HuH-7.5 (cell line): Measurements from ENCODE around the gene NDUFB8.
"Not testable (repeated sequence)": the region's sequence is repeated elsewhere in the genome, so short reads cannot be mapped to it uniquely, and the experiment has no call there.

ENCODE experiments used
- DNase-seq: peaks from one replicate; pipeline ENCODE4 v3.0.0; 2011; ENCODE audit warnings: low spot score

NDUFB8 gene

DNA sequence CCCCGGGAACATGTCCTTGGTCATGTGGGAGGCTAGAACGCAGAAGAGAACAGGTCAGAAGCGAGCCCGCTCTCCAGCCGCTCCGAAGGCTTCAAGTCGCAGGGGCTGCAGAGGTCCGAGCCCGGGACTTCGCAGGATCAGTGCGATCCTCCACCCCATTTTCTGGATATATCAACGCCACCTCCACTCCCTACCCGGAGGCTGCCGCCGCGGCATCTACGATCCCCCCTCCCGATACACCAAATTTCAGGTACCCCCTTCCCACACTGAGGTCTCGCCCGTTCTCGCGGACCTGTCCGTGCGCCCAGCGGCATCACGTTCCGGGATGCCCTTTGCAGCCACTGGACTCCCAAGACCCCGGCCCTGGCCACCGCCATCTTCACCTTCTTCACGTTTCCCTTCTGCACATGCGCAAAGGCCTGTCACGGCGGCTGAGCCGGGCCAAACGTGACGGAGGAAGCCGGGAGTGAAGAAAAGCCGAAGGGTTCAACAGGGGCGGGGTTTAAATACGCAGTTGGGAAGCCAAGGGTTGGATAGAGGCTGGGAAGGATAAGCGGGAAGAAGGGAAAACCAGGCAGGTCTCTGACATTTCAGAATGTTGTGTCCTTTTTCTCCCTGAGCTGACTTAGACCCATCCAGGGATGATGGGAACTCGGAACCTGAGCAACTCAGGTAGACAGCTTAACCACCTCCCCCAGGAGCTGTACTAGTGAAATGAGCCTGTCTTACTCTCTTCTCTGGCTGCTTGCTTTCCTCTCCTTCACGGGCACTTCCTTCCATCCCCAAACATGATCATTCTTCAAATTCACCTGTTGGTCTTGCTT, at the start of gene NDUFB8:
Gene NDUFB8, minus strand, starts transcription at position 397 of the 824 bp plus-strand sequence. Its CDS starts 20 bp downstream, at position 377.
- DNase-seq, result peak; percentile 80

DNA sequence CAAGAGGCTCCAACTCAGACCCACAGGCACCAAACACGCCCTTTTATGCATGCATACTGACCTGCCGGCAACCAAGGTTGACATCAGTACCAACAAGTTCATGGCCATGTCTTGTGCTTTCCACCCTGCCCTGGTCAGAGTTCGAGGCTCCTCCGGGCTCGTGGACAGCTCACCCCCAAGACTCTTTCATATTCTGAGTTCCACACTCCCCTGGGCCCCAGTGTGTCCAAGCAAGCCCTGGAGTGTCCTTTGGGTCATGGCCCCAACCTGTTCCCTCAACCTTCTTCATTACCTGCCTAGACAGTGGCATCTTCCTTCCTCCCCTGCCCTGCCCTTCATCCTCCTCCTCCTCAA, 46.6 kb upstream of the NDUFB8 start:
- no peak for DNase-seq

DNA sequence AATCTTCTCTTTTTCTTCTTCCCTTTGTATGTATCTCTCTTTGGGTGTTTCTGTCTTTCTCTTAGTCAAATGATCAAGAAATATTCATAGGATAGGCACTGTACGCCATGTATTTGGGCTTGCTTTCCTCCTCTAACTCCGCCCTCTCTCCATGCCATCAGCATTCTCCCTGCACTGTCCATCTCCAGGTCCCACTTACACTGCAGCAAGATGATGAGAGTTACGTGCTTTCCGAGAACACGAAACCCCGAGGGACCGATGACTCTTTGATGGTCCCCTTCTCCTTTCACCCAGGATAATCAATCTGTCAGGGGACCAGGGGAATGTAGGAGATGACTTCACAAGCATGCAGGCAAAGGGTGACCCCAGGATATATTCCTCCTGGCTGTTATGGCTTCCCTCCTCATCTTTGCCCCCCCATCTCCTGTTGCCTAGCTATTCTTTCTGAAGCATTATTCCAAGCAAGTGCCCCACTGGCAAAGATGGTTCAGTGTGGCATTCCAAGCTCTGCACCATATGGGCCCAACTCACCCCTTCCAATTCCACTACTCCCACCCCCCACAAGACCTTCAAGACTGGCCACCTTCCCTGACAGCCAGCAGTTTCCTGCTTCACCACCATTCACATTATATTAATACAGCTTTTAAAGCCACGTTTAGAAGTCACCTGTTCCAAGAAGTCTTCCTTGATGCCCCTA, 46.1 kb upstream of the NDUFB8 start:
- no peak for DNase-seq

DNA sequence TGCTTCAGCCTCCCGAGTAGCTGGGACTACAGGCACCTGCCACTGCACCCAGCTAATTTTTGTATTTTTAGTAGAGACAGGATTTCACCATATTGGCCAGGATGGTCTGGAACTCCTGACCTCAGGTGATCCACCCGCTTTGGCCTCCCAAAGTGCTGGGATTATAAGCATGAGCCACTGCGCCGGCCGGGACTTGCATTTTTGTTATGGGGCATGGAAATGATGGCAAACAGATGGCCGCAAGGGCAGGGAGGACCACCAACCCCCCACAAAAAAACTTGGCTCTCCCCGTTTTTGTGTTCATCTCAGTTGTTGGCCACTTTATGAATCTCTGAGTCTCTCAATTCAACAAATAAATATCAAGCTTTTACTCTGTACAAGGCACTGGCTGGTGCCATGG, 45.5 kb upstream of the NDUFB8 start:
- not testable (repeated sequence) for DNase-seq

DNA sequence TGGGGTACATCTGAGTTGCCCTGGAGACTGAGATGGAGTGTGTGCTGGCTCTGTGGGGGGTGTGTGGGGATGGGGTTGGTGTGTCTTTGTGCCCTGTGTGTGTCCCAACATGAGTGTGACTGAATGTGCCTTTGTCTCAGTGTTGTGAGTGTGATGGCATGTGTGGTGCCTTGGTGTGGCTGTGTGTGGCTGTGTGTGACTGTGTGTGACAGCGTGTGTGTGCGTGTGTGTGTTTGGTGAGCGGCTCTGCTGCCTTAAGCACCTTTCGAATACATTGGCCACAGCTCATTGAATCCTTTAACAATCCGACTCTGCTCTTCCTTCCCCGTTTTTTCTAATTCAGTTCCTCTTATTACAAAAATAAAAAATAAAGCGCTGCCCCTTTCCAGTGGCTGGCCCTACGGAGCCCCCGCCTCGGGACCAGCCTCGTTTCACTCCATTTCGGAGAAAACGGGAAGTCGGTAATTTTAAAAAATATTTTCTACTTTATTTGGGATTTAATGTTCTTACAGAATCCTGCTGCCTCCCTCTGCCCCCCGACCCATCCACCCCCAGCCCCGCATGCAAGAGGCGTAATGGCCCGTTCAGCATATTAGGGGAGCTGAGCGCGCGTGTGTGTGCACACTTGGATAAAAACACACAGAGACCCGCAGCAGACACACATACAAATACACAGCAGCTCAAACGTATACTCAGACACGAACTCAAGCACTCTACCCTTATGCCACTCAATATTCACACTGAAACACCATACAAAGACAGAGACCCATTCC, 41.6 kb upstream of the NDUFB8 start:
- DNase-seq, result no peak

DNA sequence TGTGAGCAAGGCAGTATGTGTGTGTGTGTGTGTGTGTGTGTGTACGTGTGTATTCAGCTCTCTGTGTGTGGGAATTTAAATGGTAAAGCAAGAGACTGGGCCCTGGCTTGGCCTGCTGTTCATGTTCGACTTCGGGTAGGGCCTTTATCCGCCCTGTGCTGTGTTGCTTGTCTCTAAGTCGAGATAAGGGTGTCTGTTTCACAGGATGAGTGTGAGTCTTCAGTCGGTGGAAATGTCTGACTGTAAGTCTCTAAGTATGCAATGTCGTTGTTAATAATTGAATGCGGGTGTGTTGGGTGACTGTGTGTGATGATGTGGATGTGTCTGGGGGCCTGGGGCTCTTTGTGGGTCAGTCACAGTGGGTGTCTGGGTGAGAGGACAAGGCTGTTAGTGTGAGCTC, 40.8 kb upstream of the NDUFB8 start:
- no peak for DNase-seq

DNA sequence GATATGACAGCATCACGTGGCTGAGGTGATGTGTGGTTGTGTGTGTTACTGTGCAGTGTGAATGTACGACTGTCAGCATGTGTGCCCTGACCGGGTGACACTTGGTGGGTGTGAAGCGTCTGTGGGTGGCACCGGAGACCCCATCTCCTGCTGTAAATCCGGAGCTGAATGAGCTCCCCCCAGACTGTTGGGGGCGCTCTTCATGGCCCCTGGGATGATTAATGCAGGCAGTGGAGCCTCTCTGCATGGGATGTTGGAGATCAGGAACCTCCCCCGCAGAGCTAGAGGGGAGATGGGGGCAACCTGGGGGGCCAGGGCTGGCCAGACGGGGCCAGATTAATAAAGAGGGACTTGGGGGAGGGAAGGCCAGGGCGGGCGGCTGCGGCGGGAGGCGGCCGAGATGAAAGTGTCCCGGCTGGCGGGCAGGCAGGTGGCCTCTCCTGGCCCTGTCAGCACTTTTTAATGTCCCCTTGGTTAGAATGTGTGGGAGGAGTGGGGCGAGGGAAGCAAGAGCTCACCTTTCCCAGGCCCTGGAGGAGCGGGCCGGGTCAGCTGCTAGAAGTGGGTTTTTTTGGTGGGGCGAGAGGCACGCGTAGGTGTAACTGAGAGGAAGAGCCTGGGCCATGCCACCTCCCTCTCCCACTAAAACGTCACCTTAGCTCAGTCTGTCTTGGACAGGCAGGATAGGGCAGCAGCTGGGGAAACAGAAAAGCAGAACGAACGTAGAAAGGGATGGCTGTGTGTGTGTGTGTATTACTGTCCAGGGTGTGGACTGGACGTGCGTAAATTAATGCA, 40.2 kb upstream of the NDUFB8 start:
- DNase-seq, result no peak

DNA sequence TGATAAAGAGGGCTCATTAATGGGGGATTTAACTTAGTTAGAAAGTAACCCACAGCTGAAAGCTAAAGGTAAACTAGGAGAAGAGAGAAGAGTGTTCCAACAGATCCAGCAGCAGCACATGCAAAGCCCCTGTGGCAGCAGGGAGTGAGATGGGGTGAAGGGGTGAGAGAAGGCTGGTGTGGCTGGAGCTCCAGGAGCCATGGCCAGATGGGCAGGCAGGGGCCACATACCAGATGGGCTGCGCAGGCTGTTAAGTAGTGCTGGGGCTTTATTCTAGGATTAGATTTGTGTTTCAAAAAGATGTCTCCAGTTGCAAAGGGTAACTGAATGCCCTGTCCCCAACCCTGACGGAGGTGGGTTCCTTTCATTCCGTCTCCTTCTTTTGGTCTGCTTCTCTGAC, 39.2 kb upstream of the NDUFB8 start:
- no peak for DNase-seq

DNA sequence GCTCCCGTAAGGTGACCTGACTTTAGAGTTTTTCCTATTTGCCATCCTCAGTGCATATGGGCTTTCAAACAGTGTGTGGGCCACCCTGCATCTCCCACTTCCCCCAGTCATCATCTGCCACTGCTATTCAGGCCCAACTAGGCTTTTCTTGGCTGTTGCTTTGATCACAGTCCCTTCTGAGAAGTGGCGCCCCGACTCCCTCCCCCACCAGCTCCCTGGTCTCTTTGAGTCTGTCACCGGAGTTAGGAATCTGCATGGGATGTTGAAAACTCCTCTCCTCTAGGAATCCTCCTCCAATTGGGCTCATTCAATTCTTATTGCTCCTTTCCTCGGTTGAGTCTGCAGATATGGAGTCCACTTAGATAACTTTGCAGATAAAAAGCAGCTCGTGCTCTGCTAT, 38.2 kb upstream of the NDUFB8 start:
- DNase-seq, result no peak

DNA sequence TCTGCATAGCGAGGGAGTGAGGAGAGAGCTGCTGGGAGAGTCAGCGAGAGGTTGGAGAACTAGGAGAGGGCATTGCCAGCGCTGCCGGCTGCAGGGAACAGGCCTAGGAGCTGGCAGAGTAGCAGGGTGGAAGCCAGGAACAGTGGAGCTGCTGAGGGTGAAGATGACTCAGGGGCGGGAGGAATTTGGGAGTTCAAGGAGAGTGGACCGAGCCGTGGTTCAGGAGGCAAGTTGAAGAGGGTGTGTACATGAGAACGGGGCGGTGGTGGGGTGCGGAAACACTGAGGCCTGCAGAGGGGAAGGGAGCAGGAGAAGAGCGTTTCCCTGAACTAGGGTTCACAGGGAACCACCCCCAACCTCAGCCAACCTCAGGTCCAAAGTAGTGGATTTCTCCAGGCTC, 37.6 kb upstream of the NDUFB8 start:
- DNase-seq, result no peak

DNA sequence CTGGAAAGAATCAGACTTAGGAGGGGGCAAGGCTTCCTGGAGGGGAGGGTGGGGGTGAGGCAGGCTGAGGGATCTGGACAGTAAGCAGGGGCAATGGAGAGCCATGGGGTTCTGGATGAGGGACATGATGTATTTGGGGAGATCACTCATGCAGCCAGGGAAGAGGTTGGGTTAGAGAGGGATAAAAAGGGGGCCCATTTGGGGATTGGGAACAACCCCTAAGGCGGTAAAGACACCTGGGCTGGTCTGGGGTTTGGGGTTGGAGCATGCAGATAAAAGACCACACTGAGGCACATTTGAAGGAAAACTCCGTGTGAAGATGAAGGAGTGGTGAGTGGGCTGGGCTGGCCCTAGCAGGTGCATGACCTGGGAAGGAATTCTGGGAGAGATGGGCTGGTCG, 36.9 kb upstream of the NDUFB8 start:
- DNase-seq, result no peak

DNA sequence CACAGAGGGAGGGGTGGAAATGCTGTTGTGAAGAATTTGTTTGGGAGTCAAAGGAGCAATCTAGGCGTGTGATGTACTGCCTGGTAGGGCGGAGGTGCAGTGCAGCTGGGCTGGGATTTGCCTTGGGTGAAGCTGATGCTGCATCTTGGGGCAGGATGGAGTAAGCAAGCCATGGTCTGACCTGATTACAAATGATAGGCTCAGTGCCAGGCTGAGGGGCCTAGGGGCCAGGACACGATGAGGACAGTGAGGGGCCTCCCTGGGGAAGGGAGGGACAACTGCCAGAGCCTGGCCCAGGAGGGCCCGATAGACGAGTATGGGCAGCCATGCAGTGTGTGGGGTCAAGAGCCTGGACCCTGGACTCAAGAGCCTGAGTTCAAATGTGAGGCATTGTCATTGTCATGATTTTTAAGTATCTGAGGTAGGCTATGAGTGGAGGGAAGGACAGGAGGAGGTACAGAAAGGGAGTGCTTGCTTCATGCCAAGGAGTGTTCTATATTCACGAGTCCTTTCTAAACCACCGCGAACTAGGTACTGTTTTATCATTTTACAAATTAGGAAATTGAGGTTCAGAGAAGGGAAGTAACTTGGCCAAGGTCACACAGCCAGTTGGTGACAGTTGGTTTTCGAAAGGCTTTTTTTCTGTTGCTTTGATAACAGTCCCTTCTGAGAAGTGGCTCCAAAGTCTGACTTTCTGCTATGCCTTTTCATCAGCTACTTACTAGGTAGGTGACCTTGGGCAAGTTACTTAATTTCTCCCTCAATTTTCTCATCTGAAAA, 35.7 kb upstream of the NDUFB8 start:
- DNase-seq, result no peak

DNA sequence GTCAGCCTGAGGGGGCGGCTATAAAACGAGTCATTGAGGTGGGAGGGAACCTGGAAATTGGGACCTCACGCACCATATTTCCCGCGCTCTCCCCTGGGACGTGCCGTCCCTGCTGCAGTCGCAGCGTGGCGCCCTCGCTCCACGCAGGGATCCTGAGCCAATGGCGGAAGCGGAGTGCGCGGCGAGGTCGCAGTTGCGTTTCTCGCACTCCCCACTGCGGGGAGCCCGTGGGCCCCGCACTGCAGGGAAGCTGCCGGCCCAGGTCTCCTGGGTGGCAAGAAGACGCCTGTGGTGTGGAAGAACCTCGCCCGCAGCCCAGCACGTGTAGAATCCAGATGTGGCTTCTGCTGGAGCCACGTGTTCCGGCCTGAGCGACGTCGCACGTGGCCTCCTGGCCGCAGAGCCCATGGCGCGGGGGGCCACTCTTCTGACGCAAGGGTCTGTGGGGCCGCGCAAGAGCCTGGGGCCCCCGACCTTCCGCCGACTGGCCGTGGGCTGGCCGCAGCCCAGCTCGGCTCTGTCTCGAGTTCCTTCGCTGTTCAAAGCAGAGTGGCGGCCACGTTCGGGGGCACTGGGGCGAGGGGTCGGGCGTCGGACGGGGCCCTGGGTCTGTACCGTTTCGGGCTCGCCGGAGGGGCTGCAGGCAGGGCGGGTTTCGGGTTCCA, 32.5 kb upstream of the NDUFB8 start:
- DNase-seq, result peak; percentile 85

DNA sequence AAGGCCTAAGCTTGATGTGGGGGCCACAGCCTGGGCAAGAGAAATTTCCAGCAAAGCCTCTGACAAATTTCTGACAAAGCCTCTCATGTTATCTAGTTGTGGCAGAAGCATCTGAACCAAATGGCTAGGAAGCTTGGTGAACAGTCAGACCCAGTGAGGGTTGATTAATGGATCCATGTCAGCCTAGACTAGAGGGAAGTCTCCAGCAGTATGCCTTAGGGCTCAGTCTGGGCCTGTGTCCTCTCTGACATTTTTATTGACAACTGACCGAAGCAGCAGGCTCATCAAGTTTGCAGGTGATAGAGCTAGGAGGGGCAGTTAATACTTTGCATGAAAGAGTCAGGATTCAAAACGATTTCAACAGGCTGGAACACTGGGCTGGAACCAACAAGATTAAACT, 31.3 kb upstream of the NDUFB8 start:
- no peak for DNase-seq

DNA sequence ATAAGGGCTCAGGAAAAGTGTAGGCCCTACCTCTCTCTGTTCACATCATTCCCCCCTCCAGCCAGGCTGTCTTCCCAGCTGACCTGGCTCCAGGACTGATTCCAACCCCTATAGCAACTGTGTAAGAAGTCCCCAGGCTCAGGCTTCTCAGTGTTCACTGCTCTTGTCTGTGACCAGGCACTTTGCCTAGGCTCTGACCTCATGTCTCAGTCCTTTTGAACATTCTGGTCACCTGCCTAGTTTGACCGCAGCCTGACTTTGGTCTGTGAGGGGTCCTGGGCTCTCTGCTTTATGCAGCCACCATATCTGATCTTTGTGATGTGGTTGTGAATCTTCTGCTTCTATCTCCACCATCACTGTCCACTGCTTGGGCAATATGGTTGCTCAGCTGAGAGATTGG, 30.6 kb upstream of the NDUFB8 start:
- DNase-seq, result no peak

DNA sequence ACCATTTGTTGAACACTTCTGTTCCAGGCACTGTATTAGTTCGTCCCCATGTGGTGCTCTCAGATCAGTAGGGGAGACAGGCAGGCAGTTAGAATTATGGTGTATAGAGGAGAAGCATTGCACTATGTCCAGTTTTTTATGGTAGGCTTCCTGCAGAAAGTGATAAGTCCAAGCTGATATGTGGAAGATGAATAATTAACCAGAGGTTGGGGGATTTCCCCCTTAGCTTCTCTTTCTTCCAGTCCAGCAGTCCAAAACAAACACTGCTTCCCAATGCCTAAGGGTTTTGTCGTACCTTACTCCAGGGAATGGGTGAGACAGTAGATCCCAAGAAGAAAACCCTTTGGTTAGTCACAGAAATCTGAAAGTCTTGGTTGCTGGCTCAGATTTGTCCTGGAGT, 25.2 kb upstream of the NDUFB8 start:
- DNase-seq, result peak; percentile 56

DNA sequence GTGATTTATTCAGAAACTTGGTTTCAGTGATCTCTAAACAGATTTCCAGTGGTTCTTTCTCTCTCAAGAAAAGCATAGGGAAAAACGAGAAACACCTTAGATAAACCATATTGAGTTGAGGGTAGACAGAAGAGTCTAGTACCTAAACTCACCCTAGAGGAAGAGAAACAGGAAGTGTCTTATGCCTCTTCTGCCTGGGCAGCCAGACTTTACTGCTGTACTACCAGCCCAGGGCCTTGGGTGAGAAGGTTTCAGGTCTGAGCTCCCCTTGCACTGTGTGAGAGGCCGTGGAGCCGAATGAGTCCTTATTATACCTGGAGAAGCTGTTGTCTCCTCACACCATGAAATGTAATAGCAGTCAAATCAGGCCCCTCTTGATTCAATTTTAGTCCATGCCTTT, 24.3 kb upstream of the NDUFB8 start:
- DNase-seq, result no peak

DNA sequence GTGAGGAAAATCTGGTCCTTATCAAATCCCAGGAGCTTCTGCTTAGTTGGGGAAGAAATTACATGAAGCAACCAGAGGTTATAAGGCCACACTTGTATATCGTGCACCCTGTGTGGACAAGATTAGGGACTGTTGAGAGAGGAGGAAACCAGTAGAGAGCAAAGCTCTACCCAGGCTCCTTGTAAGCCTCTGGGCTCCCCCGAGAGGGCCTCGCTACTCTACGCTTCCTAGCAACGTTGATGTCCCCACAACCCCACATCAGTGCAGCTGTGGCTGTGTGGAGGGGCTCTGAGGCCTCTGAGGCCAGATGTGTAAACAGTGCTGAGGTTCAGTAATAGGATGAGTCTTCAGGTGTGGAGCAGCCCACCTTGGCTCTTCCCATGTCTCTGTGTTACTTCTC, 22.1 kb upstream of the NDUFB8 start:
- DNase-seq, result no peak

DNA sequence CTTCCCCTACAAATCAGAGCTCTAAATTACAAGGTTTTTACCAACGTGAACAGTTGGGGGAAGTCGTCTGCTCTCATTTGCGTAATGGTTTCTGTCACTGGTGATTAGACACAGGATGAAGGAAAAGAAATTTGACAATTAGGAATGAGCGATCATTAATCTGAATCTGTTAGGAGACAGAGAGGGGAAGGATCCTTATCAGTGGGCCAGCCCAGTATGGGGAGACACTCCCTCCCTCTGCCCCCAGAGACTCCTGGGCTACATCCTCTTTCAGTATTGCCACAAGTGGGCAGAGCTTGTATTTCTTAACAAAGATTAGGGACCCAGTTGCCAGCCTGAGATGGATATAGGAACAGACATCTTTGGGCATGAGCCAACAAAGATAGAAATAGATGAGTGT, 21.5 kb upstream of the NDUFB8 start:
- DNase-seq, result no peak

DNA sequence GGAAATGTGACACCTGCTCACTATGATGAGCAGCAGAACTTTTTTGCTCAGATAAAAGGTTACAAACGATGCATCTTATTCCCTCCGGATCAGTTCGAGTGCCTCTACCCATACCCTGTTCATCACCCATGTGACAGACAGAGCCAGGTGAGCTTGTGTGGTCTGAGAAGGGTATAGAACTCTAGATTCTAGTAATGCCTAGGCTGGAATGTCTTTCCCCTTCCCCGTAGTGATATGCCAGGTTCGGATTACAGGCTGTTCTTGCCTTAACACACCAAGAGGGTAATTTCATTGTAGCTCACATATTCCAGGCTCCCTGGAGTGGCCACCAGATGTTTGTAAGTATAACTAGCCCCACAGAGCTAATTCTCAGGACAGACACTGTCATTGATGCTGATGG, 15.3 kb upstream of the NDUFB8 start:
- DNase-seq, result no peak

DNA sequence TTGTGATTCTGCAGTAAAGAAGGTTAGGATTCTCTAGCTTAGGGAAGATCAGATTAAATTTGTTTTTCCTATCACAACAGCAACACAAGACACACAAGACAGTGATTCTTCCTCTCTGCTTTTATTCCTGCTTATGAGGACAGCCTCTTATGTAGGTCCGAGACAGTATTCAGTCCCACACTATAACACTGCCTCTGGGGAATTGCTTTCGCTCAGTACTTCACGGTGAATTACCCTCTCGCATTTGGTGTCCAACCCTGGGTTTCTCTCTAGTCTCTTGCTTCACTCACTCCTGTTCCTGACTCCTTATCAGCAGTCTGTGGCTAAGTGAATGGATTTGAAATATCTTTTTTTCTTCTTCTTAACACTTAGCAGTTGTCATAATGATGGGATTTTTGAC, 7.8 kb upstream of the NDUFB8 start:
- no peak for DNase-seq
